Neuronal stem cell (in vitro differentiated cells): ENCODE measurements around the gene SYT3.

Experiments
- DNase-seq: peaks from one replicate; pipeline ENCODE4 v3.0.0-alpha.2; 2013; ENCODE audit warnings: low spot score
- H2AFZ ChIP-seq: one replicate; pipeline ENCODE4 v1.6.1; 2013; ENCODE audit warnings: mild to moderate bottlenecking, low read length, inconsistent platforms
- H2AK5ac ChIP-seq: 2 replicates; pipeline ENCODE4 v1.6.1; 2013; ENCODE audit warnings: low read depth, mild to moderate bottlenecking, inconsistent platforms, low read length, moderate library complexity, mixed read lengths
- H2BK120ac ChIP-seq: 2 replicates; pipeline ENCODE4 v1.6.1; 2013; ENCODE audit warnings: low read depth, mild to moderate bottlenecking, inconsistent platforms, low read length, moderate library complexity, mixed read lengths
- H2BK12ac ChIP-seq: one replicate; pipeline ENCODE4 v1.6.1; 2013; ENCODE audit warnings: low read length, inconsistent platforms
- H2BK15ac ChIP-seq: 2 replicates; pipeline ENCODE4 v1.6.1; 2013; ENCODE audit warnings: mild to moderate bottlenecking, low read length, inconsistent platforms, mixed read lengths
- H2BK5ac ChIP-seq: one replicate; pipeline ENCODE4 v1.6.1; 2013; ENCODE audit warnings: inconsistent platforms, mild to moderate bottlenecking, low read length, moderate library complexity
- H3K14ac ChIP-seq: one replicate; pipeline ENCODE4 v1.6.1; 2013; ENCODE audit warnings: low read length, inconsistent platforms
- H3K18ac ChIP-seq: 2 replicates; pipeline ENCODE4 v1.6.1; 2013; ENCODE audit warnings: low read length, inconsistent platforms
- H3K23ac ChIP-seq: 2 replicates; pipeline ENCODE4 v1.6.1; 2013; ENCODE audit warnings: low read depth, mild to moderate bottlenecking, mixed read lengths, low read length, inconsistent platforms; ENCODE audit not compliant: poor library complexity
- H3K27ac ChIP-seq: replicated peaks from 3 replicates; pipeline ENCODE4 v1.5.1; 2013; ENCODE audit warnings: low read length, inconsistent platforms
- H3K27me3 ChIP-seq, 3 experiments: 2 replicates each; pipeline ENCODE4 v1.6.1; 2013; ENCODE audit warnings: low read length in 3 of 3, mild to moderate bottlenecking in 2 of 3, inconsistent platforms in 1 of 3, low read depth in 1 of 3, mixed read lengths in 1 of 3, moderate library complexity in 1 of 3; ENCODE audit not compliant: control insufficient read depth in 3 of 3, insufficient read depth in 3 of 3
- H3K36me3 ChIP-seq, 2 donors: replicated peaks in 1 of 2; 2 replicates each; pipeline ENCODE4 v1.6.1; 2013; ENCODE audit warnings: low read length in 2 of 2; ENCODE audit not compliant: control insufficient read depth in 2 of 2, insufficient read depth in 2 of 2
- H3K4ac ChIP-seq: 2 replicates; pipeline ENCODE4 v1.6.1; 2013; ENCODE audit warnings: inconsistent platforms, mild to moderate bottlenecking, low read length, moderate library complexity
- H3K4me1 ChIP-seq, 2 donors: 1 replicate in 1 of 2; 2 replicates in 1 of 2; pipeline ENCODE4 v1.6.1; 2013; ENCODE audit warnings: low read length in 2 of 2, low read depth in 1 of 2; ENCODE audit not compliant: control insufficient read depth in 2 of 2, insufficient read depth in 1 of 2
- H3K4me2 ChIP-seq: one replicate; pipeline ENCODE4 v1.6.1; 2013; ENCODE audit warnings: mild to moderate bottlenecking, low read length, inconsistent platforms; ENCODE audit not compliant: insufficient read depth, poor library complexity, severe bottlenecking
- H3K4me3 ChIP-seq, 2 donors: 2 replicates each; pipeline ENCODE4 v1.5.1; 2013; ENCODE audit warnings: low read length in 2 of 2, mild to moderate bottlenecking in 2 of 2, inconsistent platforms in 1 of 2, moderate library complexity in 1 of 2
- H3K79me1 ChIP-seq: one replicate; pipeline ENCODE4 v1.6.1; 2013; ENCODE audit warnings: low read depth, mild to moderate bottlenecking, inconsistent platforms, low read length, moderate library complexity
- H3K9ac ChIP-seq: one replicate; pipeline ENCODE4 v1.6.1; 2013; ENCODE audit warnings: mild to moderate bottlenecking, low read depth, low read length, inconsistent platforms; ENCODE audit not compliant: poor library complexity
- H3K9me3 ChIP-seq, 2 donors: replicated peaks in 1 of 2; 2 replicates each; pipeline versions ENCODE3 to v1.6.1; 2013; ENCODE audit warnings: low read length in 2 of 2, mild to moderate bottlenecking in 2 of 2, inconsistent platforms in 1 of 2, low read depth in 1 of 2, mixed read lengths in 1 of 2, moderate library complexity in 1 of 2; ENCODE audit not compliant: control insufficient read depth in 2 of 2, insufficient read depth in 1 of 2
- H4K8ac ChIP-seq: one replicate; pipeline ENCODE4 v1.6.1; 2013; ENCODE audit warnings: low read depth, mild to moderate bottlenecking, inconsistent platforms, low read length, moderate library complexity
- H4K91ac ChIP-seq: one replicate; pipeline ENCODE4 v1.6.1; 2013; ENCODE audit warnings: low read length, low read depth, mild to moderate bottlenecking, inconsistent platforms; ENCODE audit not compliant: poor library complexity
- WGBS, 2 donors: extraction: QIAGEN DNeasy Blood & Tissue Kit; methylation state at CpG; one replicate each; pipeline ENCODE4 v1.1.7; 2013; ENCODE audit warnings: missing lambda C conversion rate in 2 of 2, mixed read lengths in 1 of 2; ENCODE audit not compliant: insufficient read length in 2 of 2, insufficient replicate concordance in 1 of 2; ENCODE audit errors: extremely low coverage in 2 of 2; 5-methylcytosine and 5-hydroxymethylcytosine counted together

The SYT3 gene

GRCh38 chr19:50679177-50680125, 39.8 kb upstream of the SYT3 start:
- Histone ChIP-seq H3K4me2 (no peak overlapping the region), H4K91ac (no peak overlapping the region), H3K79me1 (no peaks in the 10 kb centered on the region), H3K23ac (peak overlapping the region; percentile 62), H3K4me1 (peaks cover 1 to 2% of the 10 kb centered on the region in 2 donors), H3K36me3 (peaks cover 0 to 3% of the 10 kb centered on the region in 2 donors), H3K27ac (no peak overlapping the region), H3K14ac (no peak overlapping the region), H2BK12ac (no peak overlapping the region), H2BK5ac (no peak overlapping the region), H2AFZ (peak overlapping the region; percentile 4), H3K9ac (no peak overlapping the region), H3K4me3 (no peak overlapping the region), H3K27me3 (peaks cover 0 to 9% (median 0%) of the 10 kb centered on the region in 3 experiments), H4K8ac (no peak overlapping the region), H2BK15ac (no peak overlapping the region), H2AK5ac (peak overlapping the region; percentile 52), H3K9me3 (no peaks in the 10 kb centered on the region), H2BK120ac (no peak overlapping the region), H3K18ac (peak overlapping the region; percentile 73), H3K4ac (no peak overlapping the region)
- DNase-seq, result peak; percentile 67
- no CpG with 5 or more reads among the region's 23 CpGs for WGBS, 2 donors

GRCh38 chr19:50678323-50678722, 38.6 kb upstream of the SYT3 start:
- Histone ChIP-seq H2BK5ac (no peak overlapping the region), H2BK15ac (no peak overlapping the region), H3K4ac (no peak overlapping the region), H3K4me1 (peaks cover 2 to 4% of the 10 kb centered on the region in 2 donors), H2BK12ac (no peak overlapping the region), H3K79me1 (no peaks in the 10 kb centered on the region), H2BK120ac (no peak overlapping the region), H3K4me3 (no peak overlapping the region), H3K14ac (no peak overlapping the region), H3K18ac (no peak overlapping the region), H3K9ac (no peak overlapping the region), H4K91ac (no peak overlapping the region), H4K8ac (no peak overlapping the region), H2AFZ (no peak overlapping the region), H2AK5ac (no peak overlapping the region), H3K36me3 (peaks cover 0 to 3% of the 10 kb centered on the region in 2 donors), H3K27me3 (peaks cover 0 to 15% (median 0%) of the 10 kb centered on the region in 3 experiments), H3K23ac (peak overlapping the region; percentile 29), H3K9me3 (no peaks in the 10 kb centered on the region), H3K27ac (no peak overlapping the region), H3K4me2 (no peak overlapping the region)
- DNase-seq, result no peak
- no CpG with 5 or more reads among the region's 3 CpGs for WGBS, 2 donors

- DNase-seq, result no peak
- H3K9ac ChIP-seq, result no peak overlapping the region
- no peak overlapping the region for H4K91ac ChIP-seq
- no peak overlapping the region for H4K8ac ChIP-seq
- H3K4me3 ChIP-seq, result no peak overlapping the region
- H2BK120ac ChIP-seq, result no peak overlapping the region
- no peak overlapping the region for H3K27ac ChIP-seq
- H2AFZ ChIP-seq, result no peak overlapping the region
- no peak overlapping the region for H3K23ac ChIP-seq
- peaks cover 0 to 21% (median 0%) of the 10 kb centered on the region in 3 experiments for H3K27me3 ChIP-seq
- peaks cover 2 to 5% of the 10 kb centered on the region in 2 donors for H3K4me1 ChIP-seq
- H3K4me2 ChIP-seq, result no peak overlapping the region
- H2BK12ac ChIP-seq, result no peak overlapping the region
- H3K18ac ChIP-seq, result no peak overlapping the region
- no peak overlapping the region for H3K14ac ChIP-seq
- no peak overlapping the region for H3K4ac ChIP-seq
- no peak overlapping the region for H2BK5ac ChIP-seq
- peaks cover 0 to 3% of the 10 kb centered on the region in 2 donors for H3K36me3 ChIP-seq
- WGBS, 2 donors, result no CpG with 5 or more reads among the region's 5 CpGs
- H3K9me3 ChIP-seq, result no peaks in the 10 kb centered on the region
- H3K79me1 ChIP-seq, result no peaks in the 10 kb centered on the region
- H2BK15ac ChIP-seq, result no peak overlapping the region
- H2AK5ac ChIP-seq, result no peak overlapping the region
Observed at GRCh38 chr19:50677636-50678035, 38.0 kb upstream of the SYT3 start.

GRCh38 chr19:50676625-50677197, 37.0 kb upstream of the SYT3 start:
- H2BK5ac ChIP-seq, result no peak overlapping the region
- H2AK5ac ChIP-seq, result no peak overlapping the region
- no peaks in the 10 kb centered on the region for H3K9me3 ChIP-seq
- no CpG with 5 or more reads among the region's 1 CpG for WGBS, 2 donors
- no peak for DNase-seq
- H2AFZ ChIP-seq, result no peak overlapping the region
- H3K36me3 ChIP-seq, result peaks cover 0 to 3% of the 10 kb centered on the region in 2 donors
- H2BK120ac ChIP-seq, result no peak overlapping the region
- H2BK12ac ChIP-seq, result no peak overlapping the region
- H3K9ac ChIP-seq, result no peak overlapping the region
- no peak overlapping the region for H4K8ac ChIP-seq
- H3K14ac ChIP-seq, result no peak overlapping the region
- H2BK15ac ChIP-seq, result no peak overlapping the region
- no peak overlapping the region for H3K4me3 ChIP-seq
- no peak overlapping the region for H3K4ac ChIP-seq
- H3K4me2 ChIP-seq, result no peak overlapping the region
- no peak overlapping the region for H3K23ac ChIP-seq
- H3K27ac ChIP-seq, result no peak overlapping the region
- no peaks in the 10 kb centered on the region for H3K79me1 ChIP-seq
- H3K27me3 ChIP-seq, result peaks cover 0 to 27% (median 0%) of the 10 kb centered on the region in 3 experiments
- no peak overlapping the region for H3K18ac ChIP-seq
- no peak overlapping the region for H4K91ac ChIP-seq
- peaks cover 2 to 5% of the 10 kb centered on the region in 2 donors for H3K4me1 ChIP-seq
